ENCODE data around the gene TBC1D16.

DNA sequence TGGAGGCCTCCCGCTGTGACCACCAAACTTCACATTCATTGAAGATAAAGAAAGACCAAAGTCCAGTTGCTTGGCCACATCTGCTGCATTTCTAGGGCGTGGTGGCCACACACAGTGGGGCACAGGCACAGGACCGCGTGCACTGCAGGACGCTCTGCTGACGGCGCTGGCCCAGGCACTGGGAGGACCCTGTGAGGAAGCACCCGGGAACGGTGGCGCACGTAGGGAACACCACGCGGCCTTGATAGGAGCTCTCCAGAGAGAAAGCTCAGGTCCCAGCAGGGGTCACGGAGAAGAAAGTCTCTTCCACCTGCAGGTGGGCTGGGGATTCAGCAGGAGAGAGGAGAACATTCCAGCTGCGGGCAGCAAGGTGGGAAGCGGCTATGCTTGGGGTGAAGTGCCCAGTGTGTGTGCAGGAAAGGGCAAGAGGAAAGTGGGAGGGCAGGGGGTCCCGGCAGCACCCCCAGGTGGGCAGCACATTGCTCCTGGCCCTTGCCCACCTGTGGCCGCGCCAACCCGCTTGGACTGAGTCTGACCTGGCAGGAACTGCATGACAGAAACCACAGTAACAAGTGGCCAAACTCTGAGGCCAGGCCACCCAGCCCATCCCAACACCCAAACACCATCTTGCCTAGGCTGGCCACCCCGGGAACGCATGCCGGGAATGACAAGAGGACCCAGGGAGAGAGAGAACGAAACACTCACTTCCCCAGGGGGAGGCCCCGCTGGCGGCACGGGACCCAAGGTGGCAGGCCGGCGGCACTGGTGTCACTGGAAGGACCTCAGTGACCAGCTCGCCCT is 32.8 kb downstream of the TBC1D16 start:
- TF ChIP-seq EZH2 (IDR thresholded peaks at IDR 0.05; ENCODE audit: insufficient read depth, poor library complexity, severe bottlenecking) (no peak), EZH2phosphoT487 (IDR thresholded peaks at IDR 0.05; ENCODE audit: insufficient read depth, low read depth) (no peak)

All from GM23248 (cell line).